T-cell (primary cell): Measurements from ENCODE around the gene TRIM43. TPM values are rescaled to one million over a fixed set of nuclear protein-coding genes. Genes with fewer than 3 reads are reported as not detected.
"Not testable (repeated sequence)": the region's sequence is repeated elsewhere in the genome, so short reads cannot be mapped to it uniquely, and the experiment has no call there.

Experiments
- ATAC-seq, 4 experiments: fragments of 200-7000 bp in 3 of 4; fragments of 150-1000 bp in 1 of 4; cut with Tn5 transposase; replicated peaks in 1 of 4; 1 replicate in 3 of 4; 2 replicates in 1 of 4; pipeline ENCODE4 v1.10.0; 2021; ENCODE audit warnings: moderate library complexity in 3 of 4, mild to moderate bottlenecking in 2 of 4, moderate number of reproducible peaks in 1 of 4
- CTCF ChIA-PET, 2 donors: fragments of 300-600 bp; sonication (Branson Sonifier 250); formaldehyde crosslinking; loops; one replicate each; lab custom pipeline; 2022; ENCODE audit warnings: antibody characterized with exemption in 2 of 2; lab: Charles Lee
- POLR2A ChIA-PET, 2 donors: fragments of 300-600 bp; sonication (Branson Sonifier 250); formaldehyde crosslinking; loops; one replicate each; lab custom pipeline; 2022; ENCODE audit warnings: antibody characterized with exemption in 2 of 2; lab: Charles Lee
- DNase-seq, 35 experiments: peaks; one replicate each; pipeline versions ENCODE4 v3.0.0 to v3.0.0-alpha.2; 2013 to 2023
- H3K27ac ChIP-seq: one replicate; pipeline ENCODE4 v1.5.1; 2013; ENCODE audit warnings: low read length
- H3K27me3 ChIP-seq, 2 experiments: replicated peaks in 1 of 2; 1 replicate in 1 of 2; 2 replicates in 1 of 2; pipeline versions ENCODE4 v1.6.1 to v1.7.0; 2013; ENCODE audit warnings: low read length in 1 of 2, mixed read lengths in 1 of 2; ENCODE audit not compliant: control insufficient read depth in 2 of 2, insufficient read depth in 2 of 2; ENCODE audit errors: extremely low read depth in 1 of 2
- H3K36me3 ChIP-seq, 2 donors: 1 replicate in 1 of 2; 2 replicates in 1 of 2; pipeline versions ENCODE4 v1.6.1 to v1.7.0; 2013; ENCODE audit warnings: low read length in 1 of 2; ENCODE audit not compliant: control insufficient read depth in 2 of 2, insufficient read depth in 1 of 2; ENCODE audit errors: extremely low read depth in 1 of 2
- H3K4me1 ChIP-seq, 2 experiments: 1 replicate in 1 of 2; 2 replicates in 1 of 2; pipeline versions ENCODE4 v1.6.1 to v1.7.0; 2013; ENCODE audit warnings: low read length in 2 of 2, mixed read lengths in 1 of 2; ENCODE audit not compliant: insufficient read depth in 2 of 2, control insufficient read depth in 1 of 2; ENCODE audit errors: extremely low read depth in 1 of 2
- H3K4me3 ChIP-seq, 2 donors: 1 replicate in 1 of 2; 2 replicates in 1 of 2; pipeline versions ENCODE4 v1.5.1 to v1.7.0; 2013; ENCODE audit warnings: mild to moderate bottlenecking in 2 of 2, low read length in 1 of 2, moderate library complexity in 1 of 2; ENCODE audit not compliant: control insufficient read depth in 1 of 2; ENCODE audit errors: extremely low read depth in 1 of 2
- H3K9me3 ChIP-seq: 2 replicates; pipeline ENCODE4 v1.7.0; 2013
- H3K27ac Mint-ChIP-seq, 2 donors: one replicate each; pipeline ENCODE4 v1.8.0; 2020 to 2021; ENCODE audit warnings: mild to moderate bottlenecking in 2 of 2, mixed read lengths in 2 of 2
- H3K27me3 Mint-ChIP-seq, 2 donors: one replicate each; pipeline ENCODE4 v1.8.0; 2021 to 2022; ENCODE audit warnings: mixed read lengths in 2 of 2
- H3K36me3 Mint-ChIP-seq: one replicate; pipeline ENCODE4 v1.8.0; 2021; ENCODE audit warnings: mixed read lengths
- H3K4me1 Mint-ChIP-seq, 3 donors: one replicate each; pipeline ENCODE4 v1.8.0; 2020 to 2022; ENCODE audit warnings: mixed read lengths in 3 of 3, mild to moderate bottlenecking in 1 of 3
- H3K4me3 Mint-ChIP-seq, 3 donors: one replicate each; pipeline ENCODE4 v1.8.0; 2020 to 2022; ENCODE audit warnings: mild to moderate bottlenecking in 3 of 3, mixed read lengths in 3 of 3, moderate library complexity in 3 of 3
- H3K9me3 Mint-ChIP-seq, 3 donors: one replicate each; pipeline ENCODE4 v1.8.0; 2020 to 2022; ENCODE audit warnings: mixed read lengths in 3 of 3
- WGBS: methylation state at CpG from one replicate; pipeline ENCODE4 v1.1.5; 2013; ENCODE audit warnings: missing lambda C conversion rate; ENCODE audit not compliant: insufficient coverage; 5-methylcytosine and 5-hydroxymethylcytosine counted together
- total RNA-seq, 35 experiments: library from RNA in 6 of 35; stranded (reverse) in 6 of 35; fragments of 120-200 nt in 1 of 35; gene quantifications; one replicate each; pipeline versions ENCODE4 v1.2.1 to v1.2.4 and lab custom pipeline; 2013 to 2026

TRIM43 gene
- total RNA-seq, 5 donors from 2014 or later (not counting 1 experiment from before 2014, with no cell fraction given) = not detected

DNA sequence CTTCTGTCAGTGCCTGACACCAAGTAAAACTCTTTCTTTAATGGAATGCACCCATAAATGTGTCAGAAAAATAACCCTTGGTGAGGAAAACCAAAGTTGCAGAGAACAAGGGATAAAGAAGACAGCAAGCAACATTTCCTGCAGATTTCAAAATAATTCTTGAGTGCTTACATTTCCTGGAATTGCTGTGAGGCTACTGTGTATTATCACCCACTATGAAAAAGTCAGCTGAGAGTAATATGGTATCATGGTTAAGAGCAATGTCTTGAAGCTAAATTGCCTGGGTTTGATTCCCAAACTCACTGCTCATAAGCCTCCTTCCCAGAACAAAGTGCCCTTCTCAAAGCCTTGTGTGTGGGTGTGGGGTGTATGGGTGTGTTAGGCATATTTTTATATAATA lies 10.3 kb downstream of the TRIM43 start:
- ATAC-seq, H3K27me3 Mint-ChIP-seq, H3K27ac Mint-ChIP-seq, H3K27me3 ChIP-seq, CTCF ChIA-PET, H3K4me3 Mint-ChIP-seq, H3K36me3 ChIP-seq, H3K27ac ChIP-seq, H3K4me3 ChIP-seq, H3K4me1 ChIP-seq, H3K36me3 Mint-ChIP-seq, POLR2A ChIA-PET, H3K9me3 ChIP-seq, H3K4me1 Mint-ChIP-seq, DNase-seq, H3K9me3 Mint-ChIP-seq: not testable (repeated sequence)

DNA sequence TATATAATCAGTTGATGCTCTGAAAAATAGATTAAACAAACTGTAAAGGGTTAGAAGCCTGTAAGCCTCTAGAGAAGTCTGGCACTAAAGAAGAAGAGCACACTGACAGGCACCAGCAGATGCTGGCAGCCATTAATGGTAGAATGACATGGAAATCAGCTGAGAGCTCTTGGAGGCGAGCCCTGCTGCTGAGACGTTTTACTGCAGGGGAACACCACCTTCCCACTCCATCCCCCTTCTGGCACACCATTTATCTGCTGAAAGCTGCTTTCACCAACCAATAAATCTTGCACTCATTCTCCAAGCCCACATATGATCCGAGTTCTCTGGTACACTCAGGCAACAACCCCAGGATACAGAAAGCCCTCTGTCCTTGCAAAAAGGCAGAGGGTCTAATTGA lies 16.6 kb downstream of the TRIM43 start:
- H3K4me1 ChIP-seq, H3K4me3 Mint-ChIP-seq, H3K27ac Mint-ChIP-seq, H3K36me3 ChIP-seq, H3K4me3 ChIP-seq, H3K9me3 ChIP-seq, H3K27me3 Mint-ChIP-seq, H3K36me3 Mint-ChIP-seq, H3K4me1 Mint-ChIP-seq, H3K9me3 Mint-ChIP-seq, CTCF ChIA-PET, H3K27me3 ChIP-seq, POLR2A ChIA-PET, H3K27ac ChIP-seq, DNase-seq, ATAC-seq: not testable (repeated sequence)
- WGBS = no CpG with 5 or more reads among the region's 3 CpGs

DNA sequence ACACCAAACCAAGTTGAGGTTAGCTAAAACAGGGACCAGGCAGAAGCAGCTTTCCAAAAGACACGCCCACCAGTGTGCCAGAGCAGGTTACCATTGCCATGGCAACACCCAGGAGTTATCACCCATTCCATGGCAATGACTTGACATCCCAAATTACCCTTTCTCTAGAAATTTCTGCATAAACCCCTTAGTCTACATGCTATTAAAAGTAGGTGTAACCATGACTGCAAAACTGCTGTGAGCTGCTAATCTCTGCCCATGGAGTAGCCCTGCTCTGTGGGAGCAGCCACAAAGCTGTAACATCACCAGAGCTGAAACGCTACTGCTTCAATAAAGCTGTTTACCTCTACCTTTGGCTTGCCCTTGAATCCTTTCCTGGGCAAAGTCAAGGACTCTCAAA lies 18.0 kb downstream of the TRIM43 start:
- H3K36me3 Mint-ChIP-seq, H3K27me3 ChIP-seq, H3K4me1 Mint-ChIP-seq, H3K27ac Mint-ChIP-seq, H3K27me3 Mint-ChIP-seq, ATAC-seq, H3K4me3 Mint-ChIP-seq, H3K27ac ChIP-seq, H3K36me3 ChIP-seq, CTCF ChIA-PET, H3K9me3 ChIP-seq, H3K9me3 Mint-ChIP-seq, H3K4me3 ChIP-seq, DNase-seq, POLR2A ChIA-PET, H3K4me1 ChIP-seq: not testable (repeated sequence)
- no CpG with 5 or more reads among the region's 2 CpGs for WGBS

DNA sequence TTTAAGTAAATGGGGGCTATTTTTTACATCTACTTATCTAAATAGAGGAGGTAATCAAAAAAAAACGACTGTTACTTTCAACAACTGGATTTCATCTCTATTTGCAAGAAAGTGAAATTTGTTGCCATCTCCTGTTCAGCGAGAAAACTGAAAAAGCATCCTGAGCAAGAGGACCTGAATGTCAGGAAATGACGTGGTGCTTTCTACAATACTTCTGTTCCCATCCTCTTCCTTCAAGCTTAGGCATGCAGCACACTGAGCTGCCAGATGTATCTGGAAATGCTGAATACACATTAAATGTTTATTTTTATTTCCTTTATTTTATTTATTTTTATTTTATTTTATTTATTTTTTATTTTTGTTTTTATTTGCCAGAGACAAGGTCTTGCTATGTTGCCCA lies 21.2 kb downstream of the TRIM43 start:
- H3K4me3 ChIP-seq, H3K27ac ChIP-seq, H3K4me1 ChIP-seq, CTCF ChIA-PET, ATAC-seq, DNase-seq, H3K27me3 ChIP-seq, H3K4me3 Mint-ChIP-seq, H3K36me3 ChIP-seq, POLR2A ChIA-PET, H3K9me3 Mint-ChIP-seq, H3K4me1 Mint-ChIP-seq, H3K36me3 Mint-ChIP-seq, H3K9me3 ChIP-seq, H3K27ac Mint-ChIP-seq, H3K27me3 Mint-ChIP-seq: not testable (repeated sequence)
- WGBS = no CpG with 5 or more reads among the region's 3 CpGs

DNA sequence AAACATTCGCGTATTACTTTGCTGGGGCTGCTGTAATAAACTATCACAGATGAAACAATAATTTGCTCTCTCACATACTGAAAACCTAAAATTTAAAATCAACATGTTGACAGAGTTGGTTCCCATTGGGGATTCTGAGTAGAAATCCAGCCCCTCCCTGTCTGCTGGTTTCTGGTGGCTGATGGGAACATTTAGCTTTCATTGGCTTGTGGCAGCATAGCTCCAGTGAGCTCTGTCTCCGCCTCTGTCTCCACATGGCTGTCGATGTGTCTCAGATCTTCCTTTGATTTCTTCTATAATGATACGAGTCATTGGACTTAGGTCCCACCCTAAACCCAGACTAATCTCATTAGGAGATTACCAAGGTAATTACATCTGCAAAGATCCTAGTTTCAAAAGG lies 30.9 kb downstream of the TRIM43 start:
- H3K36me3 ChIP-seq, H3K27ac Mint-ChIP-seq, DNase-seq, H3K4me1 Mint-ChIP-seq, H3K4me3 ChIP-seq, POLR2A ChIA-PET, H3K36me3 Mint-ChIP-seq, H3K27me3 Mint-ChIP-seq, H3K9me3 Mint-ChIP-seq, ATAC-seq, H3K9me3 ChIP-seq, CTCF ChIA-PET, H3K27ac ChIP-seq, H3K4me1 ChIP-seq, H3K4me3 Mint-ChIP-seq, H3K27me3 ChIP-seq: not testable (repeated sequence)
- WGBS = no CpG with 5 or more reads among the region's 5 CpGs

DNA sequence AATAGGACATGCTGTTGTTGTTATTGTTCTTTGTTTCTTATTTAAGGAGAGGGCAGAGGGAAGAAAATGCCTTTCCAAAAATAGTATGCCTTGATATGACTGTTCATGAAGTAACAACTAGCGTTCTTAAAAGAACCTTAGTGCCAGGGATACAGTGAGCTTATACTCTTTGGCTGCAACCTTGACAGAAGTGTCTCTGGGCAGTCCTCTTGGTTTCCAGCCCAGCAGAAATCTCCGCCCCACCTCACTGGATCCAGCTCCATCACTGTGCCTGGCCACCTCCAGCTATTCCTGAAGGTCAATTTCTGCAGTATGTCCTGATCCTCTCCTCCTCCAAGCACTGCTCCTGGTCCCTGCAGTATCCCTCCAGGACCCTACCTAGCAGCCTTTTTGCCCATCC lies 39.2 kb downstream of the TRIM43 start:
- H3K4me3 Mint-ChIP-seq, H3K4me1 ChIP-seq, POLR2A ChIA-PET, CTCF ChIA-PET, H3K27me3 ChIP-seq, H3K9me3 Mint-ChIP-seq, H3K27ac ChIP-seq, H3K36me3 Mint-ChIP-seq, H3K9me3 ChIP-seq, ATAC-seq, DNase-seq, H3K4me3 ChIP-seq, H3K4me1 Mint-ChIP-seq, H3K36me3 ChIP-seq, H3K27ac Mint-ChIP-seq, H3K27me3 Mint-ChIP-seq: not testable (repeated sequence)
- WGBS = no CpG with 5 or more reads among the region's 2 CpGs

DNA sequence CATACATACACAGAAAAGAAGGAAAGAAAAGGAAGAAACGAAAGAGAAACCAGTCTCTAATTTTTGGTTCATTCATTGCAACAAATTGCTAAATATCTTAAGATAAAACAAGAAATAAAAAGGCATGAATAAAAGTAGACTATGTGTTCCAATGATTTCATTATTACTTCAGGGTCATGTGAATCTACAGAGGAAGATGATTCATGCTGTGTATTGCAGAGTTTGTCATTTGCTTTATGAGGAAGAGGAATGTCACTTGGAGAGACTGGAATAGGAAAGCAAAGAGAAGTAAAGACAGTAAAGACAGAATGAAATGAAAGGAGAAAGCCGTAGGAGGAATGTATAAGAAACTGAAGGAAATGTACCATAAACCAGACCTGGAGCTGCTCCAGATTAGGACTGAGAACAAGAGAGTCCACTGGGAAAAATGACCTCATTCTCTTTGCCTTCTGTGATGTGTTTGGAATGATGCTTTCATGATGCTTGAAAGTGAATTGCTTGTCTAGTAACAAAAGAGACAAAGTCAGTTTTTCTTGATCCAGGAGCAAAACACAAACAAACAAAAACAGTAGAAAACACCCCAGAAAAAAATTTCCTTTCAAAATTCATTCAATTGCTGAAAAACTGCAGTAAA lies 41.9 kb downstream of the TRIM43 start:
- ATAC-seq, H3K4me1 ChIP-seq, H3K4me3 ChIP-seq, DNase-seq, H3K9me3 ChIP-seq, POLR2A ChIA-PET, H3K27me3 ChIP-seq, H3K27ac ChIP-seq, CTCF ChIA-PET, H3K36me3 ChIP-seq, H3K9me3 Mint-ChIP-seq, H3K27me3 Mint-ChIP-seq, H3K4me3 Mint-ChIP-seq, H3K27ac Mint-ChIP-seq, H3K4me1 Mint-ChIP-seq, H3K36me3 Mint-ChIP-seq: not testable (repeated sequence)
- WGBS = no CpG with 5 or more reads among the region's 2 CpGs
